ENCODE measurements around the gene KANTR.

- no peak for TF ChIP-seq CTCF (IDR thresholded peaks at IDR 0.05; ENCODE audit: insufficient read depth, low read length, poor library complexity, severe bottlenecking)
- no peak for TF ChIP-seq EZH2phosphoT487 (conservative IDR thresholded peaks at IDR 0.05; ENCODE audit: low read length)
These were observed 62.3 kb downstream of the KANTR start for GRCh38 chrX:53156207-53156596.
